Lung microvascular endothelial cell (primary cell): Measurements from ENCODE around the gene SP100. TPM values are rescaled to one million over a fixed set of nuclear protein-coding genes. Genes with fewer than 3 reads are reported as not detected.
"Not testable (repeated sequence)": the region's sequence is repeated elsewhere in the genome, so short reads cannot be mapped to it uniquely, and the experiment has no call there.

Experiments used
- DNase-seq, 2 donors: peaks; one replicate each; pipeline versions ENCODE4 v3.0.0 to v3.0.0-alpha.2; 2010; ENCODE audit warnings: low read depth in 2 of 2
- total RNA-seq: library from RNA; depleted of rRNA; stranded (reverse); fragments of >200 nt; gene quantifications from 2 replicates; pipeline ENCODE4 v1.2.1, GENCODE V29; 2014

The SP100 gene
- total RNA-seq, 1 donor from 2014 or later, result 77.8 TPM

DNA sequence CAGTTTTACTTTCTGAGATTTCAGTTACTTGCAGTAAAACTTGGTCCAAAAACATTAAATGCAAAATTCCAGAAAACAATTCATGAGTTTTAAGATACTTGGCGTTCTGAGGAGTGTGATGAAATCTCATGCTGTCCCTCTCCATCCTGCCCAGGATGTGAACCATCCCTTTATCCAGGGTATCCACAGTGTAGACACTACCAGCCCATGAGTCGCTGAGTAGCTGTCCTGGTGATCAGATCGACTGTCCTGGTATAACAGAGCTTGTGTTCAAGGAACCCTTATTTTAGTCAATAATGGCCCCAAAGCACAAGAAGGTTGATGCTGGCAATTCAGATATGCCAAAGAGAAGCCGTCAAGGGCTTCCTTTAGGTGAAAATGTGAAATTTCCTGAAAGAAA is 3.2 kb downstream of the SP100 start:
- DNase-seq, result no peak

DNA sequence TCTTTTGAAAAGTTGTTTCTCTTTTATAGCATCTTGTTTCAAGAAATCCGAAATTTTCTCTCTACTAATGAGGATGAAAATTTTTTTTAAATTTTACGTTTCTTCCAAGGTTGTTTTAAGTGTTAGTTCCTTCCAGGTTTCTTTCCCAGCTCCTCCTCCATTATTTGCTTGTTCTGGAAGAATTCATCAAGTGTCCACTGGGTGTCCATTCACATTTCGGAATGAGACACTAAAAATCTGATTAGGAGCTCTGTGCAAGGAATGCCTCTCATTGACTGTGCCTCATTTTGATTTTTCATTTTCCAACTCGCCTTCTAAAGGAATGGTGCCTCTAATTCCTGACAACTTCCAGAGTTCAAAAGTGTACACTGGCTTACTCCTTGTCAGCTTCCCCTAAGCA is 6.1 kb downstream of the SP100 start:
- no peak for DNase-seq

DNA sequence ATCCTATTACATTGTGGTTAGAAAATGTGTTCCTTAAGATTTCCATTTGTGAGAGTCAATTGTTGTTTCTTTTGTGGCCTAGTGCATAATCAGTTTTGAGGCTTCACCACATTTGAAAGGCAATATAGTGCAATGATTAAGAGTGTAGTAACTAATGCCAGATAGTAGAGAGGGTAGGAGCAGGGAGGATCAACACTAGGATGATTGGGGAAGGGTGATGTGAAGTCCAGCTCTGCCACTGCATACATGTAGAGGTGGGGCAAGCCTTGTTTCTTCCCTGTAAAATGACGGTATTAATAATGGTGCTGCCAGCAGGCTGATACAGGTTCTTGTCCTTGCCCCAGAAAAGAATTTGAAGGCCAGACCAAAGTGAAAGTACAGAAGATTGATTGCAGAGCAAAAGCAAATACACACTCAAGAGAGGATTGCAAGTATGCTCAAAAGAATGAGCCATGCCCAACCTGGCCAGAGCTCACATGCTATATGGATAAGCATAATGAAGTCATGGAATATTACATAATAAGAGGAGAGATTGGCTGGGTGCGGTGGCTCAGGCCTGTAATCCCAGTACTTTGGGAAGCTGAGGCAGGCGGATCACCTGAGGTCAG is 8.0 kb downstream of the SP100 start:
- peak in 1 of 2 donors; percentile 39 for DNase-seq

DNA sequence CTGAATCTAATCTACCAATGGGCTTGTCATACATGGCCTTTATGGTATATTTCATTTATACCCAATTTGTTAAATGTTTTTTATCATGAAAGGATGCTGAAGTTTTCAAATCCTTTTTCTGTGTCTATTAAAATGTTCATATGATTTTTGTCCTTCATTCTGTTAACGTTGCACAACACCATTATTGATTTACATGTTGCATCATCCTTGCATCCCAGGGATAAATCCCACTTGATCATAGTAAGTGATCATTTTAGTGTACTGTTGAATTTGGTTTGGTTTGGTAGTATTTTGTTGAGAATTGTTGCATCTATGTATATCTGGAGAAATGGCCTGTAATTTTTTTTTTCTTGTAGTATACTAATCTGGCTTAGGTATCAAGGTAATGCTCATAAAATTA is 9.4 kb downstream of the SP100 start:
- no peak for DNase-seq

DNA sequence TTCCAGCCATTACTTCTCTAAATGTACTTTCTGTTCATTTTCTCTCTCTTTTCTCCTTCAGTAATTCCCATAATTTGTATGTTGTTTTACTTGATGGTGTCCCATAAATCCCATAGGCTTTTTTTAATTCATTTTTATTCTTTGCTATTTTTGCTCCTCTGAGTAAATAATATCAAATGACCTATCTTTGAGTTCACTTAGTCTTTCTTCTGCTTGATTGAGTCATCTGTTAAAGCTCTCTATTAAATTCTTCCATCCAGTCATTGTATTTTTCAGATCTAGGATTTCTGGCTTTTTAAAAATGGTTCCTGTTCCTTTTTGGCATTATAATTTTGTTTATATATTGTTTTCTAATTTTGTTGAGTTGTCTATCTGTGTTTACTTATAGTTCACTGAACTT is 13.5 kb downstream of the SP100 start:
- no peak for DNase-seq

DNA sequence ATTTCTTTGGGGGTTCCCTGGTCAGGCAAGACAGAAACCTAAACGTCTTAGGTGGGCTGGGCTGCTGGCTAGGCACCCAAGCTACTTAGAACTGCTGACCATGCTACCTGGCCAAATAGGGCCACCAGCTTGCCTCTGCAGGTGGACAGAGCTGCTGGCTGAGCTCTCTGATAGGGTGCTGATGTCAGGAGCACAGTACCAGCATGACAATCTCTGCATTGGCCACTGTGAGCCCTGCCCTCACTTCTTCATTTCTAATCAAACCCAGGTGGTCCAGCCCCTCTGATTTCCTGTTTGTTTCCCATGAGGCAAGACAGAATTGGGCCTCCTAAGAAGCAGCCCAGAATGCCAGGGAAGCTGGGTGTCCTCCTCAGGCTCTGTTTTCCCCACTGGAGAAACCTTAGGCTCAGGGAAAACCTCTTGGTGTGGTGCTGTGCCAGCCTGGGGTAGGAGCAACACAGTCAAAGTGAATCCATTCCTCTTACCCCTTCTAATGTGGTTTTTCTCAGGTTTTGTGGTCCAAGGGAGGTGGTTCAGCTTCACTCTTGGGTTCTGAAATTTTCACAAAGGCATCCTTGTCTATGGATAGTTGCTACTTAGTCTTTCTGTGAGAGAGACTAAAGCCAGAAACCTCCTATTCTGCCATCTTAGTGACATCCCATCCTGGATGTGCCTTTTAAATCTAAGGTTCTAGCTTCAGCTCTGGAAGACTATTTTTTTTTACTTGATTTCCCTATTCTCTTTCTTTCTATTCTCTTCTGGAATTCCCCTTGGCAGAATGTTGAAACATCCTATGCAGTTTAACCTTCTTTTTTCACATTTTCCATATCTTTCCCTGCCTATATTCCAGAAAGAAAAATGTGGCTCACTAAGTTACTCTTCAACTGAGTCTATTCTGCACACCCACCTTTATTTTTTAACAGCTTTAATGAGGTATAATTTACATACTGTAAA is 15.2 kb downstream of the SP100 start:
- no peak for DNase-seq

DNA sequence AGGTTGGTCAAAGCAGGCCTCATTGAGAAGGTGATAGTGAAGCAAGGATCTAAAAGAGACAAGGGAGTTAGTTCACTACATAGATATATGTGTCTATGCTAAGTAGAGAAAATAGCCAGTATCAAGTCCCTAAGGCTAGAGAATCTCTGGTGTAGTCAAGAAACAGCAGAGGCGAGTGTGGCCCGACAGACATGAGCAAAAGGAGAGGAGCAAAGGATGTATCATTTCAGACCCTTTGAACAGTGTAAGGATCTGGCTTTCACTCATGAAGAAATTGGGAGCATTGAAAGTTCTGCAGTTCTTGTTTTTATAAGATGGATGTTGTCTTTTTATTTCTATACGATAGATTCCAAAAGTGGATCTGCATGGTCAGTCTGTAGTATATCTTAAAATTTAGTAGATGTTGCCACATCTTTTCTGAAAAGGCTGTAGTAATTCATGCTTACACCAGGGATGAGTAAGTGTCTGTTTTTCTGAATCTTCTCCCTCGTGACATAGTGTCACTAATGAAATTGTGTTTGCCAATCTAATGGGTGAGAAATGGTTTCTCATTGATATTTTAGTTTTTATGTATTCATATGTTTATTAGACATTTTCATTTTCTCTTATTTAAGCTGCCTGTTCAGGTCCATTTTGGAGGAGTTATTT is 18.8 kb downstream of the SP100 start:
- no peak for DNase-seq

DNA sequence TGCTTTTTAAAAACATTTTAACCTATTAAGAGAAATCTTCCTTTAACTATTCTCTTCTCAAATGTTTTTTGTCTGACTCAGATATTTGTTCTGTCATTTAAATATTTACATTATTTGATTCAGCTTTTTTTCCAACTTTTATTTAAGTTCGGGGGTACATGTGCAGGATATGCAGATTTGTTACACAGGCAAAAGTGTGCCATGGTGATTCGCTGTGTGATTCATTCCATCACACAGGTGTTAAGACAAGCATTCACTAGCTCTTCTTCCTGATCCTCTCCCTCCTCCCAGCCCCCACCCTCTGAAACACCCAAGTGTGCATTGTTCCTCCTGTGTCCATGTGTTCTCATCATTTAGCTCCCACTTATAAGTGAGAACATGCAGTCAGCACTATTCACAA is 19.4 kb downstream of the SP100 start:
- no peak for DNase-seq

DNA sequence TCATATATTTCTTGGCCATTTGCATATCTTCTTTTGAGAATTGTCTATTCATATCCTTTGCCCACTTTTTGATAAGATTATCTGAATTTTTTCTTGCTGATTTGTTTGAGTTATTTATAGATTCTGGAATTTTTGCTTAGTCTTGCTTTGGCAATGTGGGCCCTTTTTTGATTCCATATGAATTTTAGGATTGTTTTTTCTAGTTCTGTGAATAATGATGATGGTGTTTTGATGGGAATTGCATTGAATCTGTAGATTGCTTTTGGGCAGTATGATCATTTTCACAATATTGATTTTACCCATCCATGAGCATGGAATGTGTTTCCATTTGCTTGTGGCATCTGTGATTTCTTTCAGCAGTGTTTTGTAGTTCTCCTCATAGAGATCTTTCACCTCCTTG is 23.1 kb downstream of the SP100 start:
- DNase-seq, result not testable (repeated sequence)

DNA sequence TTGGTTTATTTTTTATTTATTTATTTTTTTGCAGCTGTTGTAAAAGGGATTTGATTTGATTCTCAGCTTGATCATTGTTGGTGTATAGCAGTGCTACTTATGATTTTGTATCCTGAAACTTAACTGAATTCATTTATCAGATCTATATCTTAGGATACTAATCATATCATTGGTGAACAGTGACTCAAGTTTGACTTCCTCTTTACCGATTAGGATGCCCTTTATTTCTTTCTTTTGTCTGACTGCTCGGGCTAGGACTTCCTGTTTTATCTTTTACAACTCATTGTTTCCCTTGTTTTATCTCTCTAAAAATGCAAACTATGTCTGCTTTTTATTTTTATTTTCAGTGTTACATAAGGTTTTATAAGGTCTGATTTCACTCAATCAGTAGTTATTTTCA is 23.6 kb downstream of the SP100 start:
- peak; percentile 45 to 60 for DNase-seq

DNA sequence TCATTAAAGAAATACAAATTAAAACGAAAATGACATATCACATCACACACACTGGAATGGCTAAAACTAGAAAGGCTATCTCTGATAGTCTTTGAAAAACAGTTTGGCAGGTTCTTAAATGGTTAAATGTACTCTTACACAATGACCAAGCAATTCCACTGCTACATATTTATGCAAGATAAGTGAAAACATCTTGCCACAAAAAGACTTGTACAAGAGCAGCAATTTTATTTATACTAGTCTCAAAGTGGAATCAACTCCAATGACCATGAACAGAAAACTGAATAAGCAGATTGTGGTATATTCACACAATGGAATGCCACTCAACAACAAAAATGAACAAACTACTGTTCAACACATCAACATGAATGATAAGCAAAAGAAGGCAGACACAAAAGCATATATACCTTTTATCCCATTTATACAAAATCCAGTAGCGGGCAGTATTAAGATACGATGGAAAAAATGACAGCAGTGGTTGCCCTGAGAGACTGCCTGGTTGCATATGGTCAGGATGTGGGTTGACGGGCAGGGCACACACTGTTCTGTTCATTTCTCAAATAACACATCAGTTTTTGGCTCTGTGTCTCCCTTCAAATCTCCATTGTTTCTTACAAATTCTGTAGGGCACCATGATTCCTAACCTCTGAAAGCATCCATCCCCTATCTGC is 25.4 kb downstream of the SP100 start:
- peak; percentile 63 to 90 for DNase-seq

DNA sequence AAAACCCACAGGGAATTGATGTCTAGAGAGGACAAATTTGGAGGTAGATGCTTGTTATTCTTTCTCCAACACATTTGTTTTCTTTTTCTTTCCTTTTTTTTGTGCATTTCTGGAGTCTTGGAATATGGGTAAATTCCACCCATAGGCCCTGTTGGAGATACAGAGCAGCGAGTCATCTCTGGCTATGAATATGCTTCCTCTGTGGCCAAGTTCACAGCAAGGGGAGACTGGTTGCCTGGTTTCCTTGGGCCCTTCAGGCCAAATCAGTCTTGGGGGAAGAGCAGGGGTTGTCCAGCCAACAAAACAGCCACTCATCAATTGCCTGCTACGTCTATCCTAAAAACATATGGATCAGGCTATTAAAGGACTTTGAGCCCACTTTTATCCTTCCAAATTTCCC is 27.5 kb downstream of the SP100 start:
- DNase-seq, result peak in 1 of 2 donors; percentile 24

DNA sequence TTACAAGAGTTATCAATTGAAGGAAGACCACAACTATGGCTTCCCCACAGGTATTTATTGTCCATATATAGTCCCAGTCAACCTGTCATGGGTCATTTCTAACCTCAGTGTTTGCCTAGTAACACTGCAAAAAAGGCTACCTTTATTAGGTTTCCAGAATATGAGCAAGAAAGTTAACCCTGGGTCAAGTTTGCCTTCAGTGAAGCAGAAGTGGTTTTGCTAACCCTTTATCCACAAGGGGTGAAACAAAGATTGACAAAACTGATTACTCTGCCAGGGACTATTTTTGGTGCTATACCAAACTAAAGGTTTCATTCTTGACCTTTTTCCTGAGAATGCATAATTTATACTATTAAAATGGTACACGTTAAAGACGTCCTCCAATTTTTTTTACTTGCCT is 28.8 kb downstream of the SP100 start:
- DNase-seq, result no peak

DNA sequence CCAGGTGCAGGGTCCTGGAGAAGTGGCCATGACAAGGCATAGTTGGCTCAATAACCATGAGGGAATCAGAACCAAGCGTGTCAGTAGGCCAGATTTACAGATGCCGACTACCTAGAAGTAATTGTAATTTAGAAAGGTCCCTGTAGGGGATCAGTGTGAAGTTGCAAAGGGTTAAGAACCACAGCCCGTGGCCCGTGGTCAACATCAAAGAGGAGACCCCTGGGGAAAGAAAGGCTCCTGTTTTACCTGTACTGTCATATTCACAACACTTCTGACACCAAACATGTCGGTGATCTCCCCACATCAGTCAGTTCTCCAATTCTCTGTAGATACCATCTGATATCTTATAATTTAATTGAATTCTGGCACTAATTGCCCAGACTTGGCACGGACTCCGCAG is 31.0 kb downstream of the SP100 start:
- no peak for DNase-seq

DNA sequence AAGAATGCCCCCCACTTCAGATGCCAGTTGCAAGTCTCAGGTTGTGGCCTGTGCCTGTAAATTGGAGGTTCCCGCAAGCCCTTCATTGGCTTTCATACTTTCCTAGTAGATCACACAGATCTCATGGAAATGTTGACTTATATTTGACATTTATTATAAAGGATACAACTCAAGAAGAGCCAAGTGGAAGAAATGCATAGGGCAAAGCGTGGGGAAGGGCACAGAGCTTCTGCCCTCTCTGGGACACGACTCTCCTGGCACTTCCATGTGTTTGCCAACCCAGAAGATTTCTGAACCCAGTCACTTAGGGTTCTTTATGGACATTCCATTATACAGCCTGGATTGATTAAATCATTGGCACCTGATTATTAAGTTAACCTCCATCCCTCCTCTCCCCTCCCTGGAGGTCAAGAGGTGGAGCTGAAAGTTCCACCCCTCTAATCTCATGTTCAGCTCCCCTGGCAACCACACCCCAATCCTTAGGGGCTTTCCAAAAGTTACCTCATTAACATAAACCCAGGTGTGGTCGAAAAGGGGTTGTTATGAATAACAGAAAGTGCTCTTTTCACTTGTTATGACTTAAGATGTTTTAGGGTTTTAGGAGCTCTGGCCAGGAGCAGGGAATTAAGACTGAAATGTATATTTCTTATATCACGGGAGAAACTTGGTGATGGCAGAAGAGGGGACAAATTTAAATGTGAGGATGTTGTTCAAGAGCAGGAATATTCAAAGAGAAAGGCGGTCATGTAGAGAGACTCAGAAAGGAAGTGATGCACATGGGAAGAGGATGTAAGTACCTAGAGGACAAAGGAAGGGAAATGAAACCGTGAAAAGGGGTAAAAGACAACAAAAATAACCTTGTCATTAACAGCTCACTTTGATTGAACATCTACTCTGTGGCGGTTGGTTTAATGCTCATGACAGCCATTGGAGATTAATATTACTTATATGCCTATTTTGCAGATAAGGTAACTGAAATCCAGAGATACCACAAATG is 31.8 kb downstream of the SP100 start:
- peak; percentile 14 to 54 for DNase-seq

DNA sequence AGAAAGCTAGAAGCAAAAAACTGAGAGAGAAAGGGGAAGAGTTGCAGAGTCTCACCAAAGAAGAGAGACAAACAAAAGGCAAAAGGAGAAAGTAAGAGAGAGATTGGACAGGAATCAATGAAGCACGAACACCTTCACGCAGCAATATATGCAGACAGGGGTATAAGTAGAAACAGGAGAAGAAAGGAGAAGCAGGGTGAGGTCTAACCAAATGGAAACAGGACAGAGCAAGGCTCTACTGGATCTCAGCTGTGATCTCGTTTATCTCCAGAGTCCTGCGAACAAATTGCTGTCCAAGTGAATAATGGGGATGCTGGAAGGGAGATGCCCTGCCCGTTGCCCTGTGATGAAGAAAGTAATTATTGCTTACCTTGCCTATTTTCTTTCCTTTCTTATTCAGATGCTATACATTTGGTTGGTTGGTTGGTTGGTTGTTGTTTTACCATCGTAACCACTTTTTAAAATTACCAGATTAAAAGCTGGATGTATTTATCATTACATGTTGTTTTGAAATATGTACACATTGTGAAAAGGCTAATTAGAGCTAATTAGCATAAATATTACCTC is 34.0 kb downstream of the SP100 start:
- no peak for DNase-seq

DNA sequence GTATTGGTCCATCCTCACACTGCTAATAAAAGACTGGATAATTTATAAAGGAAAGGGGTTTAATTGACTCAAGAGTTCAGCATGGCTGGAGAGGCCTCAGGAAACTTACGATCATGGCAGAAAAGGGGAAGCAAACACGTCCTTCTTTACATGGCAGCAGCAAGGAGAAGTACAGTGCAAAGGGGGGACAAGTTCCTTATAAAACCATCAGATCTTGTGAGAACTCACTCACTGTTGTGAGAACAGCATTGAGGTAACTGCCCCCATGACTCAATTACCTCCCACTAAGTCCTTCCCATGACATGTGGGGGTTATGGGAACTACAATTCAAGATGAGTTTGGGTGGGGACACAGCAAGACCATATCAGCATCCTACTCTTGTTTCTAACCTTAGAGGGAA is 37.0 kb downstream of the SP100 start:
- DNase-seq, result no peak

DNA sequence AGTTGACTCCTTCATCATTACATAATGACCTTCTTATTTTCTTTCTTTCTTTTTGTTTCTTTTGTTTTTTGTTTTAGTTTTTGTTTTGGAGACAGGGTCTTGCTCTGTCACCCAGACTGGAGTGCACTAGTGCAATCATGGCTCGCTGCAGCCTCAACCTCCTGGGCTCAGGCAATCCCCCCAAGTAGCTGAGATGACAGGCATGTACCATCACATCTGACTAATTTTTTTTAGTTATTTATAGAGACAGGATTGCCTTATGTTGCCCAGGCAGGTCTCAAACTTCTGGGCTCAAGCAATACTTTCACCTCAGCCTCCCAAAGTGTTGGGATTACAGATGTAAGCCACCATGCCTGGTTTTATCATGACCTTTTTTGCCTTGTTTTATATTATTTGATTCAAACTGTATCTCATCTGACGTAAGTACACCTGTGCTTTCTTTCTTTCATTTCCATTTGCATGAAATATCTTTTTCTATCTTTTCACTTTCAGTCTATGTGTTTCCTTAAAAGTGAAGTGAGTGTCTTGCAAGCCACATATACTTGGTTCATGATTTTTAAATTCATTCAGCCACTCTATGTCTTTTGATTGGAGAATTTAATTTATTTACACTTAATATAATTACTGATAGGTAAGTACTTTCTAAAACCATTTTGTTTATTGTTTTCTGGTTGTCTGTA is 39.1 kb downstream of the SP100 start:
- no peak for DNase-seq

DNA sequence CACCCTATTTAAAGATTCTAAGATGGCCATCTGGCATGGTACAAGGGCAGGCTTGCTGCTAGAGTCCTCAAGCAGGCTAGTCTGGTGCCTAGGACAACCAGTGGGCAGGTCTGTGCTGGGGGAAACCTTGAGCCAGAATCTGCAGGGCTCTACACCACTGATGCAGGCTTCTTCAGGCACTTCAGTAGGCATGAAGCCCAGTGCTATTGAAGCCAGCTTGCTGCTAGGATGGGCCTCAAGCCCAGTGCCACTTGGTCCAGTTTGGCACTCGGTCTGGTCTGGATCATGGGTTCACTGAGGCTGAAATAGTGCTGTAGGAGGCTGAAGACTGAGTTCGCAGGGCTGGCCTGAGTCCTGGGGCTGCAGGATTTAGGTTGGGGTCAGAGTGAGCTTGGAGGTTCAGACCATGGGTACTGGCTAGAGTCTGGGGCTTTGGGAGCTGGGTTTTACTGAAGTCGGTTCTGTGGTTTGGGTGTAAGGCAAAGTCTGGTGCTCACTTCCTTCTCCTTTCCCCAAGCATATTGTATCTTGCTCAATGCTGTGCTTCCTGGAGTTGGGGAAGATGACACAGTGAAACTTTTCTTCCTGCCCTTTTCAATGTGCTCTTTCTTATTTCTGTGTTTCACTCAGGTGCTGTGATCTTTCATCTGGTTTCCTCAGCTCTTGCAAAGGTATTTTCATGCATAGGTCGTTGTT is 41.2 kb downstream of the SP100 start:
- DNase-seq, result no peak
